Peyer's patch (tissue), 4 donors: Measurements from ENCODE around the gene KBTBD7. TPM values are rescaled to one million over a fixed set of nuclear protein-coding genes. Genes with fewer than 3 reads are reported as not detected.

ENCODE experiments used
- DNase-seq, 3 donors: peaks; one replicate each; pipeline ENCODE4 v3.0.0-alpha.2; 2017 to 2019
- H3K27ac ChIP-seq, 4 donors: fragments of 200-600 bp; sonication (generic); one replicate each; pipeline ENCODE4 v1.5.1; 2016 to 2019
- H3K27me3 ChIP-seq, 2 donors: fragments of 200-600 bp; sonication (generic); one replicate each; pipeline ENCODE4 v1.5.1; 2019
- H3K36me3 ChIP-seq, 3 donors: fragments of 200-600 bp; sonication (generic); one replicate each; pipeline ENCODE4 v1.5.1; 2016 to 2019
- H3K4me1 ChIP-seq, 4 donors: fragments of 200-600 bp; sonication (generic); one replicate each; pipeline ENCODE4 v1.5.1; 2016 to 2019
- H3K4me3 ChIP-seq, 4 donors: fragments of 200-600 bp; sonication (generic); 1 replicate in 3 of 4; 2 replicates in 1 of 4; pipeline ENCODE4 v1.5.1; 2016 to 2019; ENCODE audit warnings: mild to moderate bottlenecking in 1 of 4
- H3K9me3 ChIP-seq, 4 donors: fragments of 200-600 bp; sonication (generic); one replicate each; pipeline ENCODE4 v1.5.1; 2016 to 2019; ENCODE audit warnings: mild to moderate bottlenecking in 1 of 4
- CTCF ChIP-seq, 6 experiments: fragments of 450-650 bp in 4 of 6; fragments of 200-600 bp in 2 of 6; sonication (generic) in 1 of 6; IDR thresholded peaks; one replicate each; pipeline ENCODE4 v1.5.1; 2017 to 2019; ENCODE audit warnings: antibody characterized with exemption in 6 of 6, mild to moderate bottlenecking in 3 of 6, moderate library complexity in 1 of 6
- POLR2A ChIP-seq, 2 donors: fragments of 450-650 bp; IDR thresholded peaks; one replicate each; pipeline ENCODE4 v1.5.1; 2017; ENCODE audit warnings: antibody characterized with exemption in 2 of 2, mild to moderate bottlenecking in 2 of 2, moderate library complexity in 2 of 2
- total RNA-seq, 4 donors: library from RNA; depleted of rRNA; stranded (reverse); fragments of >200 nt; gene quantifications; one replicate each; pipeline ENCODE4 v1.1.0, GENCODE V29; 2016

Gene KBTBD7
- total RNA-seq, 4 donors from 2014 or later, result 3.3 to 6.7 (median 5.8) TPM

- Histone ChIP-seq H3K36me3 (no peaks in the 10 kb centered on the region), H3K4me3 (no peak overlapping the region), H3K27me3 (no peaks in the 10 kb centered on the region), H3K27ac (no peak overlapping the region), H3K9me3 (peaks cover 0 to 34% (median 6%) of the 10 kb centered on the region in 4 donors), H3K4me1 (no peaks in the 10 kb centered on the region)
- no peak for DNase-seq
- TF ChIP-seq POLR2A (IDR thresholded peaks at IDR 0.05), result no peak
- no peak for TF ChIP-seq CTCF (IDR thresholded peaks at IDR 0.05)
Observed at GRCh38 chr13:41148419-41149283, 45.7 kb downstream of the KBTBD7 start.

DNA sequence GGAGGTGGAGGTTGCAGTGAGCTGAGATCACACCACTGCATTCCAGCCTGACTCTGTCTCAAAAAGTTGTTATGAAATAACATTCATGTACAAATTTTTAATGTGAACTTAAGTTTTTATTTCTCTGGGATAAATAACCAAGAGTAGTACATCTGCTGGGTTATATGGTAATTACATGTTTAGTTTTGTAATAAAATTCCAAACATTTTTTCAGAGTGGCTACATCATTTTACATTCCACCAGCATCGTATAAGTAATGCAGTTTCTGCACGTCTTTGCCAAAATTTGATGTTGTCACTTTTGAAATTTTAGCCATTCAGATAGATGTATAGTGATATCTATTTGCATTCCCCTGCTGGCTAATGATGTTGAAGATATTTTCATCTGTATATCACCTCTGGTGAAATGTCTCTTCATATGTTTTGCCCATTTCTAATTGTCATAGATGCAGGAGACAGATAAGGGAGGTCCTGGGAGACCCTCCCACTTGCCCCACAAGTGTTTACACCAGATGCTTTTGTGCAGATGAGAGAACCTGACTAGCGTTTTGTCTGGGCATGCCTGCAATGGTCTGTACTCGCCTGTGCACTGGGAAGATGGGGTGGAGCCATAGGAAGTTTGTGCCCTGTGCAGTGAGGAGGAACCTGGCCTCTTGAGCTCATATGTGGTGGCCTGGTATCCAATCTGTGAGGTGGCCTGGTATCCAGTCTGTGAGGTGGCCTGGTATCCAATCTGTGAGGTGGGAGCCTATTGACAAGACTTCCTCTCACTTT is 49.0 kb downstream of the KBTBD7 start:
- TF ChIP-seq CTCF (IDR thresholded peaks at IDR 0.05) (no peak), POLR2A (IDR thresholded peaks at IDR 0.05) (no peak)
- H3K27ac ChIP-seq, result no peak overlapping the region
- no peaks in the 10 kb centered on the region for H3K36me3 ChIP-seq
- DNase-seq, result no peak
- H3K4me1 ChIP-seq, result no peaks in the 10 kb centered on the region
- H3K9me3 ChIP-seq, result peaks cover 0 to 29% (median 6%) of the 10 kb centered on the region in 4 donors
- H3K4me3 ChIP-seq, result no peak overlapping the region
- no peaks in the 10 kb centered on the region for H3K27me3 ChIP-seq

GRCh38 chr13:41144576-41144975 is 49.8 kb downstream of the KBTBD7 start:
- peaks cover 0 to 22% (median 6%) of the 10 kb centered on the region in 4 donors for H3K9me3 ChIP-seq
- TF ChIP-seq CTCF (IDR thresholded peaks at IDR 0.05) (no peak), POLR2A (IDR thresholded peaks at IDR 0.05) (no peak)
- DNase-seq, result no peak
- H3K27ac ChIP-seq, result no peak overlapping the region
- H3K27me3 ChIP-seq, result no peaks in the 10 kb centered on the region
- H3K4me1 ChIP-seq, result no peaks in the 10 kb centered on the region
- no peak overlapping the region for H3K4me3 ChIP-seq
- H3K36me3 ChIP-seq, result no peaks in the 10 kb centered on the region

Other genes with a start within 250 kb of the KBTBD7 start
- 100 to 1,000 TPM in 2 of 4 donors, 10 to 100 TPM in 2; 77.7 to 145 (median 106) TPM for gene ELF1, start 175.3 kb downstream of the KBTBD7 start, total RNA-seq
- gene WBP4, start 133.1 kb downstream of the KBTBD7 start, total RNA-seq, result 10 to 100 TPM in 1 of 4 donors, 1 to 10 TPM in 3; 8.4 to 13.2 (median 8.6) TPM
- gene KBTBD6, start 61.8 kb downstream of the KBTBD7 start, total RNA-seq, result 1 to 10 TPM; 1.4 to 3.3 (median 3.1) TPM
- gene MTRF1, start 69.0 kb upstream of the KBTBD7 start, total RNA-seq, result 10 to 100 TPM; 10.7 to 29.6 (median 21.4) TPM
- gene NAA16, start 116.7 kb upstream of the KBTBD7 start, total RNA-seq, result 10 to 100 TPM; 11.6 to 74.3 (median 16.6) TPM